Measurements from ENCODE around the gene INKA1. TPM values are rescaled to one million over a fixed set of nuclear protein-coding genes. Genes with fewer than 3 reads are reported as not detected.
"Not testable (repeated sequence)": the region's sequence is repeated elsewhere in the genome, so short reads cannot be mapped to it uniquely, and the experiment has no call there.

INKA1 gene
- total RNA-seq, 1 experiment from 2014 or later: 7.4 TPM

DNA sequence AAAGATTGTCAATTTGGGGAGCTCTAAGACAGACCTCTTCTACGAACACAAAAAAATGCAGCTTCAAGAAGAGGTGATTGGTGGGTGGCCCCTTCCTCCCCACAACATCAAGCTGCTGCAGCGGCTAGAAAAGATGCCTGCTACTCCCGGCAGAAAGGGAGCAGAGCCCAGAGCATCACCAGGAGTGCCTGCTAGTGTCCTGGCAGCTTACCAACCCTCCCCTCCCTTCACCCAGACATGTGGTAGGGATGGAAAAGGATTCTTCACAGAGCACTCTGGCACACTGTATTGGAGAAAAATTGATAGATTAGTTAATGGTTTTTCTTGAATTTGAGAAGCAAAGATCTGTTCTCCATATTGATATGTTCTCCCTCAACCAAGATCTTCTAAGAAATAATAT lies 27.5 kb upstream of the INKA1 start:
- Mint-ChIP-seq H3K9me3 (ENCODE audit: unreplicated experiment) (no peaks in the 10 kb centered on the region), H3K27me3 (ENCODE audit: insufficient read depth, unreplicated experiment) (no peaks in the 10 kb centered on the region), H3K36me3 (ENCODE audit: insufficient read depth, unreplicated experiment) (peaks cover 22% of the 10 kb centered on the region), H3K27ac (ENCODE audit: low read depth, unreplicated experiment) (no peak overlapping the region), H3K4me3 (ENCODE audit: unreplicated experiment) (no peak overlapping the region), H3K4me1 (ENCODE audit: insufficient read depth, unreplicated experiment) (peaks cover 8% of the 10 kb centered on the region)
- ChIA-PET CTCF (interaction anchor here (0.6 to 0.7 kb wide), 3 partner anchors 64 to 346 kb away, joined by 3 read pairs; no protein-coding TSS in a partner anchor), POLR2A (interaction anchor here (3.5 kb wide), 1 partner anchor 11 kb away, joined by 19 read pairs; the partner anchor contains the start of gene IP6K1)
- BruUV-seq (replicated peaks): no TSS peak
- DNase-seq (ENCODE audit: unreplicated experiment): no peak
- intact Hi-C loops (cut with micrococcal nuclease): no loop called here
- TF ChIP-seq, protein P1, sequence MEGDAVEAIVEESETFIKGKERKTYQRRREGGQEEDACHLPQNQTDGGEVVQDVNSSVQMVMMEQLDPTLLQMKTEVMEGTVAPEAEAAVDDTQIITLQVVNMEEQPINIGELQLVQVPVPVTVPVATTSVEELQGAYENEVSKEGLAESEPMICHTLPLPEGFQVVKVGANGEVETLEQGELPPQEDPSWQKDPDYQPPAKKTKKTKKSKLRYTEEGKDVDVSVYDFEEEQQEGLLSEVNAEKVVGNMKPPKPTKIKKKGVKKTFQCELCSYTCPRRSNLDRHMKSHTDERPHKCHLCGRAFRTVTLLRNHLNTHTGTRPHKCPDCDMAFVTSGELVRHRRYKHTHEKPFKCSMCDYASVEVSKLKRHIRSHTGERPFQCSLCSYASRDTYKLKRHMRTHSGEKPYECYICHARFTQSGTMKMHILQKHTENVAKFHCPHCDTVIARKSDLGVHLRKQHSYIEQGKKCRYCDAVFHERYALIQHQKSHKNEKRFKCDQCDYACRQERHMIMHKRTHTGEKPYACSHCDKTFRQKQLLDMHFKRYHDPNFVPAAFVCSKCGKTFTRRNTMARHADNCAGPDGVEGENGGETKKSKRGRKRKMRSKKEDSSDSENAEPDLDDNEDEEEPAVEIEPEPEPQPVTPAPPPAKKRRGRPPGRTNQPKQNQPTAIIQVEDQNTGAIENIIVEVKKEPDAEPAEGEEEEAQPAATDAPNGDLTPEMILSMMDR (IDR thresholded peaks at IDR 0.05; ENCODE audit: unreplicated experiment): no peak

DNA sequence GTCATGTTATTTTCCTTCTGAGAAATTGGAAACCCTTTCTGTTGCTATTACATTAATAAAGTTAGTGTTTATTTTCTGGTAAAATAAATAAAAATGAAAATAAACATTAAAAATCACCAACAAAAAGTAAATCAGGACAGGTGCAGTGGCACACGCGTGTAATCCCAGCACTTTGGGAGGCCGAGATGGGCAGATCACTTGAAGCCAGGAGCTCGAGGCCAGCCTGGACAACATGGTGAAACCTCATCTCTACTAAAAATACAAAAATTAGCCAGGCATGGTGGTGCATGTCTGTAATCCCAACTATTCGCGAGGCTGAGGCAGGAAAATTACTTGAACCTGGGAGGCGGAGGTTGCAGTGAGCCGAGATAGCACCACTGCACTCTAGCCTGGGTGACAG lies 27.0 kb upstream of the INKA1 start:
- H3K36me3 Mint-ChIP-seq (ENCODE audit: insufficient read depth, unreplicated experiment): peaks cover 26% of the 10 kb centered on the region
- BruUV-seq (replicated peaks); H3K27me3 Mint-ChIP-seq (ENCODE audit: insufficient read depth, unreplicated experiment); H3K4me1 Mint-ChIP-seq (ENCODE audit: insufficient read depth, unreplicated experiment); H3K4me3 Mint-ChIP-seq (ENCODE audit: unreplicated experiment); DNase-seq (ENCODE audit: unreplicated experiment); H3K27ac Mint-ChIP-seq (ENCODE audit: low read depth, unreplicated experiment); H3K9me3 Mint-ChIP-seq (ENCODE audit: unreplicated experiment); intact Hi-C loops (cut with micrococcal nuclease): not testable (repeated sequence)
- POLR2A ChIA-PET: interaction anchor here (0.7 to 3.5 kb wide), 2 partner anchors 10 to 105 kb away, joined by 4 to 19 read pairs; partner anchors contain the start of gene IP6K1
- CTCF ChIA-PET: interaction anchor here (0.7 kb wide), 2 partner anchors 63 to 328 kb away, joined by 3 read pairs; no protein-coding TSS in a partner anchor

DNA sequence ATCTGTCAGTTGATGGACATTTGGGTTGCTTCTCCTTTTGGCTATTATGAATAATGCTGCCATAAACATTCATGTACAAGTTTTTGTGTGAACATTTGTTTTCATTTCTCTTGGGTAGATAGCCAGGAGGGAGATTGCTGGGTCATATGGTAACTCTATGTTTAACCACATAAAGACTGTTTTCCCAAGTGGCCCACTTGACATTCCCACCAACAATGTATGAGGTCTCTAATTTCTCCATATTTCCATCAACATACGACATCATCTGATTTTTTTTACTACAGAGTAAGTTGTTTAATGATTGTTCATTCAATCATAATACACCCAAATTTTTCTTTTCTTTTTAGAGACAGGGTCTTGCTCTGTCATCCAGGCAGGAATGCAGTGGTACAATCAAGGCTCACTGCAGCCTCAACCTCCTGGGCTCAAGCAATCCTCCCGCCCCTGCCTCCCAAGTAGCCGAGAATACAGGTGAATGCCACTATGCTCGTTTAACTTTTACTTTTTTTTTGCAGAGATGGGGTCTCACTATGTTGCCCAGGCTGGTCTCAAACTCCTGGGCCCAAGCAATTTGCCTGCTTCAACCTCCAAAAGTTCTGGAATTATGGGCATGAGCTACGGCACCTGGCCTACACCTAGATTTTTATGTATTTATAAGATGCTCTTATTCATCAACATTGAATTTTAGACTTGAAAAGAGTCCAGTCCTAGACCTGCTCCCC lies 23.5 kb upstream of the INKA1 start:
- intact Hi-C loops (cut with micrococcal nuclease): no loop called here
- Mint-ChIP-seq H3K4me3 (ENCODE audit: unreplicated experiment) (no peak overlapping the region), H3K27me3 (ENCODE audit: insufficient read depth, unreplicated experiment) (no peaks in the 10 kb centered on the region), H3K36me3 (ENCODE audit: insufficient read depth, unreplicated experiment) (peaks cover 42% of the 10 kb centered on the region), H3K27ac (ENCODE audit: low read depth, unreplicated experiment) (no peak overlapping the region), H3K4me1 (ENCODE audit: insufficient read depth, unreplicated experiment) (peaks cover 8% of the 10 kb centered on the region), H3K9me3 (ENCODE audit: unreplicated experiment) (no peaks in the 10 kb centered on the region)
- TF ChIP-seq, protein P1 (IDR thresholded peaks at IDR 0.05; ENCODE audit: unreplicated experiment): no peak
- no peak for DNase-seq (ENCODE audit: unreplicated experiment)
- CTCF ChIA-PET: no interaction called here
- POLR2A ChIA-PET: interaction anchor here (1.0 kb wide), 1 partner anchor 55 kb away, joined by 4 read pairs; no protein-coding TSS in a partner anchor
- BruUV-seq (replicated peaks): no TSS peak

DNA sequence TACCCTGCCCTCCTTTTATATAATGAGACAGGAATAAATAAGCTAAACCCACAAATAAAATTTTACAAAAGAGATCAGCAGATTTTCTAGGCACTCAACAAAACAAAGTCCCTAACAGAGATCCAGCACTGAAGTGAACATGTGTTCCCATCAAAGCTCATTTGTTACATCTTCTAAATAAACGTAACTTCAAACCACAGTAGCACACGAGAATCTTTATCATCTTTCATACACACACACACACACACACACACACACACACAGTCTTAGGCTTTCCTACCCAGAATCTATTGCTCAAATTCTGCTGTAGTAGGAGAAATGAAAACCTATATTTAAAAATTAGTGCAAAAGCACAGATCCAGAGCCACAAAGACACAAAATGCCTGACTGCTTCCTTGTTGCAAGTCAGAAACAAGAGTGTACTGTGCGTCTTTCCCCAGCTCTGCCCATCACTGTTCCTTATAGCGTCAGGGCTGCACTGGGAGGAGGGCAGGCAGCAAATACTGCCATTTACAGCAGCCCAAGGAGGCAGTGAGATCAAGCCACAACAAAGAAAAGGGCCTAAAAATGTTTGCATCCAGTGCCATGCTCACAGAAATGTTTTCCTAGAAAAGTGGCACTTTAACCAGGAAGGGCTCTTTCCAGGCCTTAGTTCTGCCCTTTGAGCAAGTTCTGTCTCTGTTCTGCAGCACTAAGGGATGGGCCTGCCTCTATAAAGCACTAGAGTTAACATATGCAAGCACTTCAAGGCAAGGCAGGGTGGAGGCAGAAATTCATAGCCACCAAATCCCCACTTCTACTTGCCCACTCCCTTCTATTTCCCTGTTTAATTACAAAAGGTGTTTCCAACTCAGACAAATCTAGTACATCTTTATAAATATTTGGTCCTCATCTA lies 22.7 kb upstream of the INKA1 start:
- Mint-ChIP-seq H3K9me3 (ENCODE audit: unreplicated experiment) (no peaks in the 10 kb centered on the region), H3K4me1 (ENCODE audit: insufficient read depth, unreplicated experiment) (peaks cover 8% of the 10 kb centered on the region), H3K36me3 (ENCODE audit: insufficient read depth, unreplicated experiment) (peaks cover 42% of the 10 kb centered on the region), H3K27ac (ENCODE audit: low read depth, unreplicated experiment) (peak overlapping the region; percentile 35), H3K27me3 (ENCODE audit: insufficient read depth, unreplicated experiment) (no peaks in the 10 kb centered on the region), H3K4me3 (ENCODE audit: unreplicated experiment) (no peak overlapping the region)
- TF ChIP-seq, protein P1 (IDR thresholded peaks at IDR 0.05; ENCODE audit: unreplicated experiment): no peak
- DNase-seq (ENCODE audit: unreplicated experiment): no peak
- no TSS peak for BruUV-seq (replicated peaks)
- ChIA-PET POLR2A (interaction anchor here (1.4 kb wide), 1 partner anchor 23 kb away, joined by 3 read pairs; no protein-coding TSS in a partner anchor), CTCF (no interaction called here)
- intact Hi-C loops (cut with micrococcal nuclease): no loop called here

DNA sequence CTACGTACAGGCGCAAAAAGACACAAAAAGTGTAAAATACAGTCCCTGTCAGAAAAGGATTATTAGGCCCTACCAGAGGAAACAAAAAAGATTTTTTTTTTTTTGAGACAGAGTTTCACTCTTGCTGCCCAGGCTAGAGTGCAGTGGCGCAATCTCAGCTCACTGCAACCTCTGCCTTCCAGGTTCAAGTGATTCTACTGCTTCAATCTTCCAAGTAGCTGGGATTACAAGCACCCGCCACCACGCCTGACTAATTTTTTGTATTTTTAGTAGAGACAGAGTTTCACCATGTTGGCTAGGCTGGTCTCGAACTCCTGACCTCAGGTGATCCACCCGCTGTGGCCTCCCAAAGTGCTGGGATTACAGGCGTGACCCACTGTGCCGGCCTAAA lies 22.1 kb upstream of the INKA1 start:
- H3K4me1 Mint-ChIP-seq (ENCODE audit: insufficient read depth, unreplicated experiment); DNase-seq (ENCODE audit: unreplicated experiment); intact Hi-C loops (cut with micrococcal nuclease); H3K27me3 Mint-ChIP-seq (ENCODE audit: insufficient read depth, unreplicated experiment); BruUV-seq (replicated peaks); H3K9me3 Mint-ChIP-seq (ENCODE audit: unreplicated experiment); CTCF ChIA-PET; H3K4me3 Mint-ChIP-seq (ENCODE audit: unreplicated experiment); H3K27ac Mint-ChIP-seq (ENCODE audit: low read depth, unreplicated experiment): not testable (repeated sequence)
- POLR2A ChIA-PET: interaction anchor here (1.4 kb wide), 1 partner anchor 24 kb away, joined by 3 read pairs; no protein-coding TSS in a partner anchor
- H3K36me3 Mint-ChIP-seq (ENCODE audit: insufficient read depth, unreplicated experiment): peaks cover 42% of the 10 kb centered on the region
